Measurements from ENCODE around the gene SLC35F1.

The SLC35F1 gene

DNA sequence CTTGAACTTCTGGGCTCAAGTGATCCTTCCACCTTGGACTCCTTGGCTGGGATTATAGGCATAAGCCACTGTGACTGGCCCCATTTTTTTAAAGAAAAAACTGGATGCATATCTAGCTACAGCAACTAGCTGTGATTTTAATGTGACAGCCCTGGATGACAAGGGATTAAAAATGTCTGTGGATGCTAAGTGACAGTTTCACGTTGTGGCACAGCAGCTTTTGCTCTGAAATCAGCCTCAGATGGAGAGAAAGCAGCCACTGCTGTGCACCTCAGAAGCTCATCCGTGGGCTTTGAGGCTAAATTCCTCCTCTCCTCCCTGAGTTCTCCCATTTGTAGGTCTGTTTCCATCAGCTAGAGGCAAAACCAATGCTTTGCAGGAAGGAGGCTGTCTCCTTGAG, 195.3 kb downstream of the SLC35F1 start:
- no peak overlapping the region for H3K27ac ChIP-seq
- POLR2A ChIA-PET (ENCODE audit: low non-redundant PET), result interaction anchor here (0.6 kb wide), 1 partner anchor 36 kb away, joined by 4 read pairs; no protein-coding TSS in a partner anchor
- TF ChIP-seq, protein P1, sequence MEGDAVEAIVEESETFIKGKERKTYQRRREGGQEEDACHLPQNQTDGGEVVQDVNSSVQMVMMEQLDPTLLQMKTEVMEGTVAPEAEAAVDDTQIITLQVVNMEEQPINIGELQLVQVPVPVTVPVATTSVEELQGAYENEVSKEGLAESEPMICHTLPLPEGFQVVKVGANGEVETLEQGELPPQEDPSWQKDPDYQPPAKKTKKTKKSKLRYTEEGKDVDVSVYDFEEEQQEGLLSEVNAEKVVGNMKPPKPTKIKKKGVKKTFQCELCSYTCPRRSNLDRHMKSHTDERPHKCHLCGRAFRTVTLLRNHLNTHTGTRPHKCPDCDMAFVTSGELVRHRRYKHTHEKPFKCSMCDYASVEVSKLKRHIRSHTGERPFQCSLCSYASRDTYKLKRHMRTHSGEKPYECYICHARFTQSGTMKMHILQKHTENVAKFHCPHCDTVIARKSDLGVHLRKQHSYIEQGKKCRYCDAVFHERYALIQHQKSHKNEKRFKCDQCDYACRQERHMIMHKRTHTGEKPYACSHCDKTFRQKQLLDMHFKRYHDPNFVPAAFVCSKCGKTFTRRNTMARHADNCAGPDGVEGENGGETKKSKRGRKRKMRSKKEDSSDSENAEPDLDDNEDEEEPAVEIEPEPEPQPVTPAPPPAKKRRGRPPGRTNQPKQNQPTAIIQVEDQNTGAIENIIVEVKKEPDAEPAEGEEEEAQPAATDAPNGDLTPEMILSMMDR (conservative IDR thresholded peaks at IDR 0.05; ENCODE audit: low read depth), result no peak
- CTCF ChIA-PET, result interaction anchor here (0.6 kb wide), 1 partner anchor 204 kb away, joined by 3 read pairs; no protein-coding TSS in a partner anchor
- DNase-seq (ENCODE audit: low spot score), result no peak

DNA sequence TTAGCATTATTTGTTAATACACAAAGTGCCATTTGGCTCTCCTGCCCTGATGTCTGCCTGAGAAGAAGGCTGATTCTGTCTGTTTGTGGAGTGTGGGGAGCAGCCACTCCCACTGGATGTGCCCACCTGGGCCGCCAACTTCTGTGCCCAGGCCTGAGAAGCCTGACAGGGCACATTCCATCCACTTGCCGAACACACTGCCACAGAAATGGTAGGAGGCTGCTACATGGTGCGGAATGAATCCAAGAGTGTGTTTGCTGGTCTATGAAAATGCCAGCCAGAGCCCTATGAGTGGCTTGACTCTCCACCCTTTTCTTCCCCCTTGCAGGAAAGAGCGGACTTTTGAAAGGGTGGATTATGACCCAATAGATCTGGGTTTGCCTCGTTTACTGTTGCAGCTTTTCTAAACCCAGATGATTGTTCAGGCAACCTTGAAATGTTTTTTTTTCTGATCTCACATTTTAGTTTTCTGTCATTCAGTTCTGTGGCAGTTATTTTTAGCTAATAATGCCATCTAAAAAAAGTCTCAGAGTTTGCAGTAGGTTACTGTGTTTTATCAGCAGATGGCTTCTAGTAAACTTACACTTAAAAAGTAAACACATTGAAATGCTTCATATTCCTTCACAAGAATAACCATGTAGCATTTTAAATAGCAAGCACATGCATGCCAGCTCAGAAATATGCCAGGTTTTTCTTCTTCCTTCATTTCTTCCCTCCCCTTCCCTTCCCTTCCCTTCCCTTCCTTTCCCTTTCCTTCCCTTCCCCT, 196.5 kb downstream of the SLC35F1 start:
- DNase-seq (ENCODE audit: low spot score), result no peak
- POLR2A ChIA-PET (ENCODE audit: low non-redundant PET), result no interaction called here
- CTCF ChIA-PET, result no interaction called here
- TF ChIP-seq, protein P1 (conservative IDR thresholded peaks at IDR 0.05; ENCODE audit: low read depth), result no peak
- H3K27ac ChIP-seq, result no peak overlapping the region

DNA sequence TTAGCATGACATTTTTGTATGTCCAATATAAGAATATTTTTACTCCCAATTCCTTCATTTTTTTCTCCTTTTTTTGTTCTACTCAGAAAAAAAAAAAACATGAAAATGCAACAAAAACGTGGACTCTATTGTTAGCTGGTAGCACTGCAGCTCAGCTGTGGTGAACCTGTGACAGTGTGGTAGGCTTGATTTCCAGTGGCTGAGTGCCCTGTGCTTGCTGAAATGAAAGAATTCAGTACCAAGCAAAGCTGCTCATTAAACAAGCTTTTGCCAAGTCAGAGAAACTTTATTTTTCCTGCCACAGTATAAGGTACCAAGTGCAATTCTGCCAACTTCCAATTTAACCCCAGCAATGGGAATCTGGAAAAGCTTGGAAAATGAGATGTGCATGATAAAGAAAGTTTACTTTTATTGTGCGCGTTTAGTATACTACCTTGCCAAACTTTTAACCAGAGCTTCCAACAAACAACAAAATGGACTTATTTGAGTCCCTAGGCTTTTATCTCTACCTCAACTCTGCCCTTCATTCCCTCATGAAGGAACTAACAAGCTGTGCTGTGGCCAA, 215.2 kb downstream of the SLC35F1 start:
- TF ChIP-seq, protein P1 (conservative IDR thresholded peaks at IDR 0.05; ENCODE audit: low read depth), result no peak
- POLR2A ChIA-PET (ENCODE audit: low non-redundant PET), result no interaction called here
- CTCF ChIA-PET, result interaction anchor here (0.6 kb wide), 1 partner anchor 272 kb away, joined by 4 read pairs; no protein-coding TSS in a partner anchor

DNA sequence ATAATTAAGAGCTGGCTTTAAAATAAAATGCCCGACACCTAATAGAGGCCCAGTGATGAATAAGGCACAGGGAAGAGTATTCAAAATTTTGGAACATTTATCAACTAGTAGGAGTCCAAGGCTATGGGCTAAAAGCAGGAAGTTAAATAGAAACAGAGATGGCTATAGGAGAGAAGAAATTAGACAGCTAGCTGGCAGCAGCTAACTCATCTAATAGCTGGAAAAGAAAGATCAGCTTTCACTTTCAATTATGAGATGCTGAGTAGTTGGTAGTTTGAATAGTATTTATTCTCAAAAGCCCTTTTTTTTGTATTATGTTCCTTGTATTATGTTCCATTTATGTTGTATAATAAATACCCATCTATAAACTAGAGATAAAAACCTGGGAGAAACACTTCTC, 215.7 kb downstream of the SLC35F1 start:
- DNase-seq (ENCODE audit: low spot score), result no peak
- CTCF ChIA-PET, result interaction anchor here (0.6 kb wide), 1 partner anchor 272 kb away, joined by 4 read pairs; no protein-coding TSS in a partner anchor
- POLR2A ChIA-PET (ENCODE audit: low non-redundant PET), result no interaction called here
- TF ChIP-seq, protein P1 (conservative IDR thresholded peaks at IDR 0.05; ENCODE audit: low read depth), result no peak
- H3K27ac ChIP-seq, result no peak overlapping the region

More for the DNA sequence above, 215.2 kb downstream of the SLC35F1 start:
- no peak overlapping the region for H3K27ac ChIP-seq
- no peak for DNase-seq (ENCODE audit: low spot score)

DNA sequence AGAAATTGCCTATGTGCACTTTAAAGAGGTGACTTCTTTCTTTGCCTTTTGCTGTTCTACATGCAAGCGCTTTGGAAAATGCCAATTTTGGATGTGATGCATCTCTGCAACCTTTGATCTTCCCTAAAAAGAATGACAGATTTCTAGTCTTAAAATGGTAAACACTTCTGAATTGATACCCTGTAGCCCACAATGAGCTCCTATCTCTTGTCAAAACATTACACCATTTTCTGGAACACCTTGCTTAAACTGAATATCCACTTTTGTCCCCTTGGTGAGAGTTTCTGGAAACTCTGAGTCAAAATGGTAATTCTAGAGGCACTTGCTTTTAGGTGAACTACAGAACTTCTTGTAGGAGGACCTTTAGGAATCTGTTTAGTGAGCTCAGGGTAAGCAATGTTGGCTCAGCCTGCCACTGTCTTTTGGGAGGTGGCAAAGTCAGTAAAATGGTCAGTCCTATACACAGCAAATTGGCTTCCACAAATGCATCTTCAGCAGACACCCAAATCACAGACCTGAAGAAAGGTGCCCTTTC, 216.5 kb downstream of the SLC35F1 start:
- no peak overlapping the region for H3K27ac ChIP-seq
- TF ChIP-seq, protein P1 (conservative IDR thresholded peaks at IDR 0.05; ENCODE audit: low read depth), result no peak
- ChIA-PET POLR2A (ENCODE audit: low non-redundant PET) (no interaction called here), CTCF (no interaction called here)
- DNase-seq (ENCODE audit: low spot score), result no peak

DNA sequence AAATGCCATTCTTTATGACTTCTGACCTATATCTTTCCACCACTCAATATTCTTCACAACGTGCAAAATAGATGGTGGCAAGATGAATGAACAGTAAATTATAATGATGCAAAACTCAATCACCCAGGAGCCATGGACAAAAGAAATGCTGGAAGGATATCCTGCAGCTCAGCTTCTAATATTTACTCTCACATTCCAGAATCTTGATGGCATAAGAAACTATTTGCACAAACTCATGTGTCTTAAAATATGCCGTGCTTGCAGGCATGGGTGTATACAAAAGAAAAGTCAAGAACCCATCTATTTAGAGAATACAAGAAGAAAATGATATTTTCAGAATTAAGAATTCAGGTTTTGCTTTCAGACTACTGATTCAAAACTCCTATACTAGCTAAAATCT, 217.8 kb downstream of the SLC35F1 start:
- no peak overlapping the region for H3K27ac ChIP-seq
- TF ChIP-seq, protein P1 (conservative IDR thresholded peaks at IDR 0.05; ENCODE audit: low read depth), result no peak
- ChIA-PET CTCF (no interaction called here), POLR2A (ENCODE audit: low non-redundant PET) (no interaction called here)
- no peak for DNase-seq (ENCODE audit: low spot score)
